ENCODE data around the gene ELFN1.

ELFN1 gene

DNA sequence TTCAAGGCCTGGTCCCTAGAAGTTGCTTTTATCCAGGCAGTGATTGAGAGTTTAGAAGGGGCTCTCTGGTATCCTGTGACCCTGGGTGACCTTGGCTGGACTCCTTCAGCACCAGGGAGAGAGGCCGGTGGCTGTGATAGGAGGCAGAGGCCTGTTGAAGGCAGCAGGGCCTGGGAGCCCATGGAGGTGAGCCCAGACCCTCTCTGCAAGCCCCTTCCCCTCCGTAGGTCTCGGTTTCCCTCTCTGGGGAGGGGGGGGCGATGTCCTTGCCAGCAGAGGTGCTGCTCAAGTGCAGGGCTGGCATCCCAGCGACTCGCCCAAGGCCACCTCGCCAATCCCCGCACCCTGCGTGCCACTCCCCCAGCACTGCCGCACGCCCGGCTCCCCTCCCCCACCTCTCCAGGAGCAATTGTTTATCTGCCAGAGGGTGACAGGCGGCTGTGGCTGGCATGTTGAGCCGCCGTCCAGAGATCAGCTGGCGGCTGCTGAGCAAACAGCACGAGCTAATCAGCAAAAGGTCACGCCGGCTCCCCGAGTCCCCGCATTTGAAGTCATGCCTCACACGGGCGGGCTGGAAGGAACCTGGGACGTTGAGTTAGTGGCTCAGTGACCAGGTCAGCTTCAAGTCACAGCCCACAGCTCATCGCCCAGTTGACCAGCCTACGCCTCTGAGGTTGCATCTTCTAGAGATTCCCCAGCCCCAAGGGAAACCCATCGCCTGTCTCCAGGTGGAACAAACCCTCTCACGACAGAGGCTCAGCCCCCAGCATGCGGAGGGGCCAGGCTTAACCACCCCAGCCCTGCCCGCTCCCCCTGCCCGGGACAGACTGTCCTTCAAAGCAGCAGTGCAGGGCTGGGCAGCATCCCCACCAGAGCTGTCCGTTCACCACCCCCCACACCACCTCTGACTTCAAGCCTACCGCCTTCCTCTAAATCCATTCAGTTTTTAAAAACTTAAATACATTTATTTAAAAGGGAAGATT is 43.7 kb downstream of the ELFN1 start:
- in situ Hi-C loops (cut with MboI; ENCODE audit: low sequenced_read_pairs, unreplicated experiment), result no loop called here
- TF ChIP-seq, protein P1, sequence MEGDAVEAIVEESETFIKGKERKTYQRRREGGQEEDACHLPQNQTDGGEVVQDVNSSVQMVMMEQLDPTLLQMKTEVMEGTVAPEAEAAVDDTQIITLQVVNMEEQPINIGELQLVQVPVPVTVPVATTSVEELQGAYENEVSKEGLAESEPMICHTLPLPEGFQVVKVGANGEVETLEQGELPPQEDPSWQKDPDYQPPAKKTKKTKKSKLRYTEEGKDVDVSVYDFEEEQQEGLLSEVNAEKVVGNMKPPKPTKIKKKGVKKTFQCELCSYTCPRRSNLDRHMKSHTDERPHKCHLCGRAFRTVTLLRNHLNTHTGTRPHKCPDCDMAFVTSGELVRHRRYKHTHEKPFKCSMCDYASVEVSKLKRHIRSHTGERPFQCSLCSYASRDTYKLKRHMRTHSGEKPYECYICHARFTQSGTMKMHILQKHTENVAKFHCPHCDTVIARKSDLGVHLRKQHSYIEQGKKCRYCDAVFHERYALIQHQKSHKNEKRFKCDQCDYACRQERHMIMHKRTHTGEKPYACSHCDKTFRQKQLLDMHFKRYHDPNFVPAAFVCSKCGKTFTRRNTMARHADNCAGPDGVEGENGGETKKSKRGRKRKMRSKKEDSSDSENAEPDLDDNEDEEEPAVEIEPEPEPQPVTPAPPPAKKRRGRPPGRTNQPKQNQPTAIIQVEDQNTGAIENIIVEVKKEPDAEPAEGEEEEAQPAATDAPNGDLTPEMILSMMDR (IDR thresholded peaks at IDR 0.05; ENCODE audit: borderline replicate concordance, control extremely low read depth, extremely low read depth, insufficient read depth, missing control alignments), result no peak
- no peak for DNase-seq (ENCODE audit: low spot score)

DNA sequence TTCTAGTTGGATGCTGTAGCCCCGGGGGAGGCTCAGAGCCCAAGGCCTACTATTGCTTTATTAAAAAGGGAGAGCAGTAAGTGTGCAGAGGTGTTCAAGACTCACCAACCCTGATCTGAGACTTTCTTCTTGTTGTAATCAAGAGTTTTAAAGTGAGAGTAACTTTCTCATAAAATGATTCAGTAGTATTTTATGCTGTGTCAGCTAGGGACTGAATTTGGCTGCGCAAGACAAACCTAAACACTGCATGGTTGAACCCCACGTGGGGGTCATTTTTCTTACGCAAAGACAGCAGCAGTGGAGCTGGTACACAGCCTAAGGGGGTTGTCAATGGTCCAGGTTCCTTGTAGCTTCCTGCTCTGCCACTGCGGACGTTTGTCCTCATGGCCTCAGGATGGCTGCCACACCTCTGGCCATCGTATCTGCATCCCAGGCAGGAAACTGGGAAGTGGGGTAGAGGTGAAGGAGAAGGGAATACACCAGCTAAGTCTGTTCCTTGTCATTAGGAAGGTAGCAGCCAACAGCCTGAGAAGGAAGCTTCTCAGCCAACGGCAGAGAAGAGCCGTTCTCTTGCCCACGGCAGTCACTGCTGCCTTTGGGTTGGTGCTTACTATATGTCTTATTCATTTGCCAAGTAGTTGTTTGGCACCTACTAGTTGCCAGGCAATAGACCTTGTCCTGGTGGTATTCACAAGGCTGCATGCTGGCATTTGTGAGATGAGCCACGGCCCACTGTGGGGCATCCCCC is 44.7 kb downstream of the ELFN1 start:
- TF ChIP-seq, protein P1 (IDR thresholded peaks at IDR 0.05; ENCODE audit: borderline replicate concordance, control extremely low read depth, extremely low read depth, insufficient read depth, missing control alignments), result no peak
- in situ Hi-C loops (cut with MboI; ENCODE audit: low sequenced_read_pairs, unreplicated experiment), result no loop called here
- no peak for DNase-seq (ENCODE audit: low spot score)

DNA sequence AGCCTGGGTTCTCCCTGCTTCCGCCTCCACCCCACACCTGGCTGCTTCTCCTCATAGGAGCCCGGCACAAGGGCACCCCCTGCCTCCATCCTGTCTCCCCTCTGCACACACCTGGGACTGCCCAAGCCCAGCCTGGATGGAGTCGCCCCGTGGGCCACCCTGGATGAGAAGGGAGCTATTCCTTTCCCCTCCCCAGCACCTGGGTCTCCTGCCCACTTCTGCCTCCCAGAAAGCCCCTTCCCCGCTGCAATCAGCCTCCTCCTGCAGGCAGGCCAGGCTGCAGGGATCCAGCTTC is 45.2 kb downstream of the ELFN1 start:
- in situ Hi-C loops (cut with MboI; ENCODE audit: low sequenced_read_pairs, unreplicated experiment), result no loop called here
- TF ChIP-seq, protein P1 (IDR thresholded peaks at IDR 0.05; ENCODE audit: borderline replicate concordance, control extremely low read depth, extremely low read depth, insufficient read depth, missing control alignments), result no peak
- DNase-seq (ENCODE audit: low spot score), result no peak

DNA sequence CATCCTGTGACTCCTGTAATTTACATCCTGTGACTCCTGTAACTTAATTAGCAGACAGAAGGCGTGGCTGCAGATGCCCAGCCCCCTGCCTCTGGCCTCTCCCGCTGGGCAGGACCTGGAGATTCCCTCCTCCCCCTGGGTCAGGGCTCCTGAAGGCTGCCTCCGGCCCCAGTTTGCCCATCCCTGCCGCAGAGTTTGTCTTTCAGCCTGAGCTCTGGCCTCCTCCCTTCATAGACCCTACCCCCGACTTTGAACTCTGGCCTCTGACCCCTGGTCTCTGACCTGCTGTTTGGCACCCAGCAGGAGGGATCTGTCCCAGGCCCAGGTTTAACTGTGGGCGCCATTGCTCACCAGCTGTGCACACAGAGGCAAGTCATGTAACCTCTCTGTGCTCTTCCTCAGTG is 45.6 kb downstream of the ELFN1 start:
- in situ Hi-C loops (cut with MboI; ENCODE audit: low sequenced_read_pairs, unreplicated experiment), result no loop called here
- TF ChIP-seq, protein P1 (IDR thresholded peaks at IDR 0.05; ENCODE audit: borderline replicate concordance, control extremely low read depth, extremely low read depth, insufficient read depth, missing control alignments), result no peak
- DNase-seq (ENCODE audit: low spot score), result no peak

DNA sequence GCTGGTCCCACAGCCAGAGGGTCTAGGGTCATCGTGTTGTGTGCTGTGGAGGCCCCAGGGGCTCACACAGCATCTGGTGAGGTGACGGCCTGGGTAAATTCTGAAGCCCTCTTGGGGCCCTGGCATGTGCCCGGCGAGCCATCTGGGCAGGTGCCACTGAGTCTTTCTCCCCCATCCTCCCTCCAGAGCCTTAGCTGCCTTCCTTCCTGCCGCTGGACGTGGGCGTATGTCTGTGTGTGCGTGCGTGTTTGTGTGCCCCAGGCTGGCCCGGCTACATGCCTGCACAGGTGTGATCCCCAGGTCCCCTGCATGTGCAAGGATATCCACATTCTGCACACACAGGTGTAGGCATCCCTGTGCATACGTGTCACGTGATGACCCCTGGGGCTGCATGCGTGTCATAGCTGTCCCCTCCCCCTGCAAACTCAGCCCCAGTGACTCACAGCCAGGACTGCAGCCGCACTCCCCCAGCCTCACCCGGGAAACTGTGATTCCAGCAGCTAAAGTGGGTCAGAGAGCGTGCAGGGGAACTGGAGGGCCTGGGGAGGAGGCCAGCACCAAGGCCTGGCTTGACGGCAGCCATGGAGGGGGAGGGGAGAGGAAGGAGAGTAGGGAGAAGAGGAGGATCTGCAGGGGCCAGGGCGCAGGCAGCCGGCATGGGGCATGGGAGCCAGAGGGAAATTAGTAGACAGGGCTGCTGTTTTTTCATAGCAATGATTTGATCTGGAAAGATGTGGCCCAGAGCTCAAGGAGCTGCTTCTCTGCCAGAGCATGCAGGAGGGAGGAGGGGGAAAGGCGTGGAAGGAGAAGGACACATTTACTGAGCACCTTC is 46.4 kb downstream of the ELFN1 start:
- in situ Hi-C loops (cut with MboI; ENCODE audit: low sequenced_read_pairs, unreplicated experiment), result no loop called here
- no peak for DNase-seq (ENCODE audit: low spot score)

More for the DNA sequence above, 46.4 kb downstream of the ELFN1 start:
- TF ChIP-seq, protein P1 (IDR thresholded peaks at IDR 0.05; ENCODE audit: borderline replicate concordance, control extremely low read depth, extremely low read depth, insufficient read depth, missing control alignments), result no peak

Measured in GM13976 (cell line).